Measurements from ENCODE around the gene NRP2.

Gene NRP2

GRCh38 chr2:205702576-205702975, 20.3 kb downstream of the NRP2 start:
- Histone ChIP-seq H3K27ac (ENCODE audit: low read length) (no peak overlapping the region), H4K20me1 (ENCODE audit: insufficient read depth, low read length) (no peaks in the 10 kb centered on the region), H3K4me2 (ENCODE audit: insufficient read depth, low read length) (no peak overlapping the region), H3K9me3 (ENCODE audit: insufficient read depth, low read length, severe bottlenecking) (no peaks in the 10 kb centered on the region), H3K9ac (ENCODE audit: low read depth, low read length) (no peak overlapping the region), H2AFZ (ENCODE audit: low read depth, low read length) (no peak overlapping the region), H3K4me1 (ENCODE audit: insufficient read depth, low read length) (no peaks in the 10 kb centered on the region), H3K27me3 (ENCODE audit: insufficient read depth, low read length, poor library complexity) (peaks cover 4% of the 10 kb centered on the region), H3K79me2 (ENCODE audit: insufficient read depth, low read length) (no peaks in the 10 kb centered on the region), H3K36me3 (ENCODE audit: insufficient read depth, low read length) (no peaks in the 10 kb centered on the region), H3K4me3 (ENCODE audit: low read depth in 1 of 2, low read length in 2 of 2) (no peak overlapping the region)
- no peak for TF ChIP-seq CTCF (IDR thresholded peaks at IDR 0.05; ENCODE audit: borderline replicate concordance, extremely low read depth, low read length, poor library complexity, severe bottlenecking)
- ATAC-seq (ENCODE audit: insufficient read depth, low read depth) (no peak), DNase-seq (no peak)

DNA sequence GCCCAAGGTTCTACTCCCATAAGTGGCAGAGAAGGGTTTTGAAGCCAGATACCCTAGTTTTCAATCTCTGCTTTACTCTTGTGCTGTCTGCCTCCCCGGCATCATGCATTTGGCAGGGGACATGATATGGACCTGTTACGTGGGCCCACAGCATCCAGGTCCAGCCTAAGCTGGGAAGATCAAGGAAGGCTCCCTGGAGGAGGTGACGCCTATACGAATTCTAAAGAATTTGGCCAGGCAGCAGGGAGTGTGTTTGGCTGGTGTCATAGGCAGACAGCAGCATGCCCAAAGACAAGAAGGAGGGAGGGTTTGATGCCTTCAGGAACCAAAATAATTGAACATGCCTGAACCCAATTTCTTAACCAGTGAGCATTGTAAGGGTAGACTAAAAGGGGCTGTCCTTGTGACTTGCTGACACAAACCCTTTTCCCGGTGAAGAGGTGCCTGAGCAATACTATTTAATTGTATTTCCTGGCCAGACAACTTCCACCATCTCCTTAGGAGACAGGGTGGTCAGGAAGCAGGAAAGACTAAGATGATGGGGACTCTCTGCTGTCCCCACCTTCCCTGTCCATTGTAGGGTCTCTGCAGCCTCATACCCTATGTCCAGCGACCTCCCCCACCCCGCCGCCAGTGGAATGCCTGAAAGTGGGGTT, 21.3 kb downstream of the NRP2 start:
- Histone ChIP-seq H3K9me3 (ENCODE audit: insufficient read depth, low read length, severe bottlenecking) (no peaks in the 10 kb centered on the region), H4K20me1 (ENCODE audit: insufficient read depth, low read length) (no peaks in the 10 kb centered on the region), H3K27ac (ENCODE audit: low read length) (no peak overlapping the region), H3K4me3 (ENCODE audit: low read depth in 1 of 2, low read length in 2 of 2) (no peak overlapping the region), H3K4me1 (ENCODE audit: insufficient read depth, low read length) (no peaks in the 10 kb centered on the region), H3K4me2 (ENCODE audit: insufficient read depth, low read length) (no peak overlapping the region), H3K36me3 (ENCODE audit: insufficient read depth, low read length) (no peaks in the 10 kb centered on the region), H3K27me3 (ENCODE audit: insufficient read depth, low read length, poor library complexity) (peaks cover 4% of the 10 kb centered on the region), H3K79me2 (ENCODE audit: insufficient read depth, low read length) (no peaks in the 10 kb centered on the region), H2AFZ (ENCODE audit: low read depth, low read length) (no peak overlapping the region), H3K9ac (ENCODE audit: low read depth, low read length) (no peak overlapping the region)
- no peak for ATAC-seq (ENCODE audit: insufficient read depth, low read depth)
- no peak for DNase-seq
- TF ChIP-seq CTCF (IDR thresholded peaks at IDR 0.05; ENCODE audit: borderline replicate concordance, extremely low read depth, low read length, poor library complexity, severe bottlenecking) (no peak), EZH2 (IDR thresholded peaks at IDR 0.05; ENCODE audit: borderline replicate concordance, low read depth, low read length, severe bottlenecking) (no peak)

- H3K9ac ChIP-seq (ENCODE audit: low read depth, low read length) = no peak overlapping the region
- no peak for ATAC-seq (ENCODE audit: insufficient read depth, low read depth)
- H3K36me3 ChIP-seq (ENCODE audit: insufficient read depth, low read length) = no peaks in the 10 kb centered on the region
- TF ChIP-seq EZH2 (IDR thresholded peaks at IDR 0.05; ENCODE audit: borderline replicate concordance, low read depth, low read length, severe bottlenecking) (no peak), CTCF (IDR thresholded peaks at IDR 0.05; ENCODE audit: borderline replicate concordance, extremely low read depth, low read length, poor library complexity, severe bottlenecking) (no peak)
- H3K27me3 ChIP-seq (ENCODE audit: insufficient read depth, low read length, poor library complexity) = peaks cover 4% of the 10 kb centered on the region
- no peak overlapping the region for H3K27ac ChIP-seq (ENCODE audit: low read length)
- H3K4me3 ChIP-seq (ENCODE audit: low read depth in 1 of 2, low read length in 2 of 2) = no peak overlapping the region
- H3K4me2 ChIP-seq (ENCODE audit: insufficient read depth, low read length) = no peak overlapping the region
- no peak overlapping the region for H2AFZ ChIP-seq (ENCODE audit: low read depth, low read length)
- DNase-seq = no peak
- no peaks in the 10 kb centered on the region for H3K9me3 ChIP-seq (ENCODE audit: insufficient read depth, low read length, severe bottlenecking)
- no peaks in the 10 kb centered on the region for H4K20me1 ChIP-seq (ENCODE audit: insufficient read depth, low read length)
- H3K4me1 ChIP-seq (ENCODE audit: insufficient read depth, low read length) = no peaks in the 10 kb centered on the region
- no peaks in the 10 kb centered on the region for H3K79me2 ChIP-seq (ENCODE audit: insufficient read depth, low read length)
Measured at GRCh38 chr2:205704127-205704741, 21.9 kb downstream of the NRP2 start.
